ENCODE results near the gene PDGFRB. TPM values are rescaled to one million over a fixed set of nuclear protein-coding genes. Genes with fewer than 3 reads are reported as not detected.

Gene PDGFRB
- total RNA-seq, 1 donor from 2014 or later: 173 TPM

DNA sequence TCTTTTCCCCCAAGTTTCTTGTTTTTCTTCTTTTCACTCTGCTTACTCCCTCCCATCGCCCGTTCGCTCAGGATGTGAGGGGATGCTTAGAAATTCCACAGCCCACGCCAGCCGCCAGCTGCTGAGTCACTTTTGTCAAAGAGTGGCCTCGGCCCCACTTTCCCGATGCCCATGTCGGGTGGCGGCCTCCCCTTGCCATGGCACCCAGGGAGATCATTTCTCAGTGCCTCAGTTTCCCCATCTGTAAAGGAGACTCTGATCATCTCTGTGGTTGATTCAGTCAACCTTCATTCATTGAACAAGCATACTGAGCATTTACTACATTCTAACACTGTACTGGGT is 353 bp upstream of the PDGFRB start:
- intact Hi-C loops (cut with DNase I): no loop called here
- TF ChIP-seq POLR2A (IDR thresholded peaks at IDR 0.05) (no peak), POLR2AphosphoS5 (IDR thresholded peaks at IDR 0.05; ENCODE audit: insufficient read depth in 1 of 2, low read depth in 1 of 2) (no peak)
- TF ChIP-seq, protein P1, sequence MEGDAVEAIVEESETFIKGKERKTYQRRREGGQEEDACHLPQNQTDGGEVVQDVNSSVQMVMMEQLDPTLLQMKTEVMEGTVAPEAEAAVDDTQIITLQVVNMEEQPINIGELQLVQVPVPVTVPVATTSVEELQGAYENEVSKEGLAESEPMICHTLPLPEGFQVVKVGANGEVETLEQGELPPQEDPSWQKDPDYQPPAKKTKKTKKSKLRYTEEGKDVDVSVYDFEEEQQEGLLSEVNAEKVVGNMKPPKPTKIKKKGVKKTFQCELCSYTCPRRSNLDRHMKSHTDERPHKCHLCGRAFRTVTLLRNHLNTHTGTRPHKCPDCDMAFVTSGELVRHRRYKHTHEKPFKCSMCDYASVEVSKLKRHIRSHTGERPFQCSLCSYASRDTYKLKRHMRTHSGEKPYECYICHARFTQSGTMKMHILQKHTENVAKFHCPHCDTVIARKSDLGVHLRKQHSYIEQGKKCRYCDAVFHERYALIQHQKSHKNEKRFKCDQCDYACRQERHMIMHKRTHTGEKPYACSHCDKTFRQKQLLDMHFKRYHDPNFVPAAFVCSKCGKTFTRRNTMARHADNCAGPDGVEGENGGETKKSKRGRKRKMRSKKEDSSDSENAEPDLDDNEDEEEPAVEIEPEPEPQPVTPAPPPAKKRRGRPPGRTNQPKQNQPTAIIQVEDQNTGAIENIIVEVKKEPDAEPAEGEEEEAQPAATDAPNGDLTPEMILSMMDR (IDR thresholded peaks at IDR 0.05): no peak
- peak overlapping the region; percentile 57 to 76 for H3K4me3 ChIP-seq
- H3K36me3 ChIP-seq: no peaks in the 10 kb centered on the region
- H3K4me1 ChIP-seq: peaks cover 56% of the 10 kb centered on the region
- no peaks in the 10 kb centered on the region for H3K9me3 ChIP-seq
- peak overlapping the region; percentile 83 for H3K27ac ChIP-seq
- no peaks in the 10 kb centered on the region for H3K27me3 ChIP-seq
- DNase-seq (ENCODE audit: extremely low spot score in 2 of 2): no peak

DNA sequence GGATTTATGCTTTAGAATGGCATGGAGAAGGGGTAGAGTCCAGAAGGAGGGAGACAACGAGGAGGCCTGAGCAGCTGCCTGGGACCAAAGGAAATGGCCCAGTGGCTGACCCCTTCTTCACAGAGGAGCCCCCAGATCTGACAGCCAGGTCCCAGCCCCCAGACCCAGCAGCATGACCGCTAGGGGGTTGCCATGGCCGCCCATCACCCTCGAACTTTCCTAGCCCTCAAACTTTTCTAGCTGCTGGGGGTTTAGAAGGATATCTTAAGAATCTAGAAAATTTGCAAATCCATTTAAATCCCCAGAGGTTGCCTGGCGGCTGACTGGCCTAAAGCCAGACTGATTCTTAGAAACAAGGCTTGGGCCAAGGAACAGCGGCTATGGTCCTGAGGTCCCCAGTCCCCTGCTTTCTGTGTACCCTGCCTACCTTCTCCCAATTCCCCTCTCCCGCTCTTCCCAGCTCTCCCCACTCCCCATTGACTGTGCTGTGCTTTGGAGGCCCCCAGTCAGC is 972 bp downstream of the PDGFRB start:
- peak in 1 of 2 donors; percentile 27 for TF ChIP-seq POLR2AphosphoS5 (IDR thresholded peaks at IDR 0.05; ENCODE audit: insufficient read depth in 1 of 2, low read depth in 1 of 2)
- TF ChIP-seq, protein P1 (IDR thresholded peaks at IDR 0.05): no peak
- peak overlapping the region; percentile 57 to 76 for H3K4me3 ChIP-seq
- H3K4me1 ChIP-seq: peaks cover 54% of the 10 kb centered on the region
- H3K27ac ChIP-seq: peak overlapping the region; percentile 83
- H3K27me3 ChIP-seq: no peaks in the 10 kb centered on the region
- no peaks in the 10 kb centered on the region for H3K9me3 ChIP-seq
- no peak for DNase-seq (ENCODE audit: extremely low spot score in 2 of 2)
- H3K36me3 ChIP-seq: no peaks in the 10 kb centered on the region
- intact Hi-C loops (cut with DNase I): no loop called here

DNA sequence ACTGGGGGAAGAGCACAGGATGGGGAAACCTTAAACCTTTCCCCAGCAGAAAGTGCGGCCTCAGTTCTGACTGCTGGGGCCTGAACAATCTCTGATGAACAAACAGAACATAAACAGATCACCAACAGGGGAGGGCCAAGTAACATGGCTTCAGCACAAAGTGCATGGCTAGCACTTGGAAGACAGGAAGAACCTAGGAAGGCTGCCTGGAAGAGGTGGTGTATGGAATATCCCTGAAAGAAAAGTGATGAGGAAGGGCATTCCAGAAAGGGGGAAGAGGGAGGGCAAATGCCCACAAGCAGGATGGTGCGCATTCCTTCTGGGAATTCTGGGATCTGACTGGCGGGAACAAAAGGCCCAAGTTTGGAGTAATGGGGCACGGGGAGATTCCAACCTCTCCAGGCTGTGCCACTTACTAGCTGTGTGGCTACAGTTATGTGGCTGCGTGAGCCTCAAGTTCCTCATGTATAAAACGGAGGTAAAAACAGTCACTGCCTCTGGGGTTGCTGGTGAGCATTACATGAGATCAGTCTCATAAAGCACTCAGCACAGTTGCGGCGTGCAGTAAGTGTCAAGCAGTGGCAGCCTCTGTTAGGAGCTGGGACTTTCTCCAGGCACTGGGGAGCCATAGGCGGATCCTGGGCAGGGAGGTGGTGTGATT is 1.6 kb downstream of the PDGFRB start:
- H3K9me3 ChIP-seq: no peaks in the 10 kb centered on the region
- no peak for DNase-seq (ENCODE audit: extremely low spot score in 2 of 2)
- TF ChIP-seq POLR2A (IDR thresholded peaks at IDR 0.05) (no peak), POLR2AphosphoS5 (IDR thresholded peaks at IDR 0.05; ENCODE audit: insufficient read depth in 1 of 2, low read depth in 1 of 2) (peak in 1 of 2 donors; percentile 57)
- TF ChIP-seq, protein P1 (IDR thresholded peaks at IDR 0.05): no peak
- H3K4me3 ChIP-seq: peak overlapping the region; percentile 57 to 76
- intact Hi-C loops (cut with DNase I): no loop called here
- H3K27ac ChIP-seq: peak overlapping the region; percentile 83
- no peaks in the 10 kb centered on the region for H3K36me3 ChIP-seq
- H3K4me1 ChIP-seq: peaks cover 54% of the 10 kb centered on the region
- no peaks in the 10 kb centered on the region for H3K27me3 ChIP-seq

DNA sequence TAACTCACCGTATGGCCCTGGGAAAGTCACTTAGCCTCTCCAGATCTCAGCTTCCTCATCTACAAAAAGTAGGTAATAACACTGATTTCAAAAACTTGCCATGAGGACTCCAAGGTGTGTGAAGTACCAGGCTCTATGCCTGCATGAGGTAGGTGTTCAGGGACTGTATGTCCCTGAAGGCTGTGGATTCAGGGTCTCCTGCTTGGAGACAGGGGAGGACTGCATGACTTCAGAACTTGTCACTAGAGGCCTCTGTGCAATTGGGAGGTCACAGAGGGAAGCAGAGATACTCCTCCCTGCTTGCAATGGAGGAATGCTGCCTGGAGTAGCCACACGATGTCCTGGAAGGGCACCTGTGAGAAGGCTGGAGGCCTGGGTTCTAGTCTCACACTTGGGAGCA is 2.2 kb downstream of the PDGFRB start:
- Histone ChIP-seq H3K4me1 (peaks cover 54% of the 10 kb centered on the region), H3K36me3 (no peaks in the 10 kb centered on the region), H3K4me3 (peak overlapping the region; percentile 57 to 76), H3K9me3 (no peaks in the 10 kb centered on the region), H3K27me3 (no peaks in the 10 kb centered on the region), H3K27ac (peak overlapping the region; percentile 83)
- intact Hi-C loops (cut with DNase I): no loop called here
- TF ChIP-seq POLR2AphosphoS5 (IDR thresholded peaks at IDR 0.05; ENCODE audit: insufficient read depth in 1 of 2, low read depth in 1 of 2): no peak
- no peak for TF ChIP-seq POLR2A (IDR thresholded peaks at IDR 0.05)
- TF ChIP-seq, protein P1 (IDR thresholded peaks at IDR 0.05): no peak
- DNase-seq (ENCODE audit: extremely low spot score in 2 of 2): no peak

All from vagina (tissue), 2 donors.